Umbilical cord (tissue), 2 donors: ENCODE results near the gene PDXK. TPM values are rescaled to one million over a fixed set of nuclear protein-coding genes. Genes with fewer than 3 reads are reported as not detected.
A peak's percentile ranks its signal among the peaks of the same experiment; 100 is the strongest.

Source experiments
- DNase-seq: peaks from one replicate; pipeline ENCODE4 v3.0.0-alpha.2; 2015; ENCODE audit warnings: low spot score
- total RNA-seq: library from RNA; depleted of rRNA; stranded (reverse); fragments of >200 nt; gene quantifications from one replicate; pipeline ENCODE4 v1.2.3, GENCODE V29; 2014; ENCODE audit warnings: low replicate concordance; ENCODE audit not compliant: insufficient read depth

The PDXK gene
- total RNA-seq, 1 donor from 2014 or later = 34.2 TPM

DNA sequence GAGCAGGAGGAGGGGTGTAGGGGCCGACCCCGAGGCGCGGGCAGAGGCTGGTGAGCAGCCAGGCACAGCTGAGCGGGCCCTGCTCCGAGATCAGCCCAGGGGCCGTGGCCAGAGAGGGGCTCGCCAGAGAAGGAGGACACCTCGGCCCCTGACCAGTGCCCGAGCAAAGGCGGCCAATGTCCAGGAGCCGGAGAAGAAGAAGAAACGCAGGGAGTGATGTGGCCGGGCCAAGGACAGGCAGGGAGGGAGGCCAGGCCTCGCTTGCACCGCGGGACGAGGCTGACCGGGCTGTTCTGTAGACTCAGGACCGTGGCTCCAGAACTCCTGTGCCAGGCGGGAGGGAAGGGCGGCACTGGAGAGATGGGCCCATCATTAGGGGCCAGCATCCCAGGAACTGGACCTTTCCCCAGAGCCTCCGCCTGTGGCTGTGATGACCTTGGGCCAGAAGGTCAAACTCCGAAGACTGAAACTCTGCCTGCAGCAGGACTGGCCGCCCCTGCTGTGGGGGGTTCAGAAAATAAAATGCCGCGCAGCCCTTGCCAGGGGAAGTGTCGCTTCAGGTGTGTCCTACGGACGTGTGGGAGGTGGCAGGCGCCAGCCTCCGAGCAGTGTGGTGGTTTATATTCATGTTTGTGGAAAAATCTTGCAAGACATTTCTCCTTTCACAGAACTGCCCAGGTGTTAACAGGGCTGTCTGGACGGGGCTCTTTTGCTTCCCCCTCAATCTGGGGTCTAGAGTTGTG is 84.8 kb downstream of the PDXK start:
- no peak for DNase-seq

DNA sequence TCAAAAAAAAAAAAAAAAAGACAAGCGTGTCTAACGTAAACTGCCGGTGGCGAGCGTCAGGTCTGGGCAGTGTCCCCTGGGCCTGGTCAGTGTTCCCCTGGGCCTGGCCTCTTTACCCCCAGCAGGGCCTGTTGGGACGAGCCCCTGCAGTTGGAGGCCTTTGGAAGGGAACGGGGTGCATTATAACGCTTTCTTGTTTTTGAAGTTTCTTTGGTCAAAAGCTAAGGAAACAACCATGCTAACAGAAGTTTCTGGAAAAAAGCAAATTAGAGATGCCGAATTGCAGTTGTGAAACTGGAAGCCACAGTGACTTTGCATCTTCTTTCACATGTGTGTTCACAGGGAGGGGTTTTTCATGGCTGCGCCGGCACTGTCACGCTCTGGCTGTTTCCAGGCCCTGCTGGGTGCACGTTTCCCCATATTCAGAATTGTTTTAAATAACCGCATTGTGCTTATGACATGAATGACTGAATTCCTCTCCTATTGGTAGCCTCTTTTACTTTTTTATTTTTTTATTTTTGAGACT is 86.4 kb downstream of the PDXK start:
- DNase-seq = no peak

DNA sequence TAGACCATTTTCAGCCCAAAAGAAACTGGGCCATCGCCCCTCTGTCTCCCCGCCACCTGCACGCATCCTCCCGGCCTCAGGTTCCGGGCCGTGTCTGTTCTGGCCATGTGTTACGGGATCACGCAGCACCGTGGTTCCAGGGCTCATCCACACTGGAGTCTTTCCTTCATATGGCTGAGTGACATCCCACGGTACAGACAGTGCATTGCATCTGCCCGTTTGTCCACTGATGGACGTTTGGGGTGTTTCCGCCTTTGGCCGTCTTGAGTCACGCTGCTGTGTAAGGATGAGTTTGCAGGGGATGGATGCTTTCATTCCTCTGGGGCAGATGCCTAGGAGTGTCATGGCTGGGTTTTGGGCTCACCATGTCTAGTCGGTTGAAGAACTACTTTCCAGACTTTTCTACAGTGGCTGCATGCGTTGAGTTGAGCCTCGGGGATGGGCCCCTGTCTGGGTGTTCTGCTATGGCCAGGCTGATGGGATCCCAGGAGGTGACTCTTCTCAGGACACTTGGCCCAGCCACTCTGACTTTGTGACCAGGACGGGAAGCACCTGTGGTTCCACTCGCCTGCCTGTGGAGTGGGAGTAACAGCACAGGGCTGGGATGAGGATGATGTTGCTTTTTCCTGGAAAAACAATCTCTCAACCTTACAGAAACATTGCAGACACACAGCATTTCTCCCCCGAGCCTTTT is 87.2 kb downstream of the PDXK start:
- no peak for DNase-seq

DNA sequence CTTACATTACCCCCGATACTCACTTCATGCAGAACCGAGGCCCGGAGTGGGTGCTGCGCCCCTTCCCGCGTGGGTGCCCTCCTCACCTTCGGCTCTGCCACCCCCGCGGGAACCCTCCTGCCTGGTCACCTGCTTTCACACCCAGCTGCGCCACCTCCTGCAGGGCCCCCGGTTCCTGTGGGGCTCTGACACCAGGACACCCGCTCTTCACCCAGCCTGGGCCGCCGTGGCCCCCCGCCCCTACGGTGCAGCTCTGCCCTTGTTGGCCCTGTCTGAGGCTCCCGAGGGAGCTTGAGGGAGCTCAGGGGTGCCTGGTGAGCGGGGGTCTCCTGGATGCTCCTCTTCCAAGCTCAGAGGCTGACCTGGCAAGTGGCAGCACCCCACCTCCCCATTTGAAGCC is 89.4 kb downstream of the PDXK start:
- DNase-seq = no peak

DNA sequence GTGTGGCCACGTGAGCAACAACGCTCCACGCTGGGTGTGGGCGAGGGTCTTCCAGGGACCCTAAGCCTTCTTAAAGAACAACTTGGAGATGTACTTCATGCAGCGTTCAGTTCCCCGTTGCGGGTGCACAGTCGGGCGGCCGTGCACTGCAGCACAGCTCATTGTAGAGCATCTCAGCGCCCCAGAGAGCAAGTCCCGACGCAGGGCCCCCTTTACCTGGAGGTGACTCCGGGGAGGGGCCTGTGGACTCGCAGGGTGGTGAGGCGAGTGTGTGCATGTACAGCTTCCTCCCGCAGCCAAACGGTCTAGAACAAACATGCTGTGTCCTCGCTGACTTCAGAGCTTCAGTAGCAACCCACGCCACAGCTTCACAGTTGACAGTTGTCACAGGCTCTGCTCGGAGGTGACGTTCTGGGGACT is 89.9 kb downstream of the PDXK start:
- DNase-seq = peak; percentile 35

DNA sequence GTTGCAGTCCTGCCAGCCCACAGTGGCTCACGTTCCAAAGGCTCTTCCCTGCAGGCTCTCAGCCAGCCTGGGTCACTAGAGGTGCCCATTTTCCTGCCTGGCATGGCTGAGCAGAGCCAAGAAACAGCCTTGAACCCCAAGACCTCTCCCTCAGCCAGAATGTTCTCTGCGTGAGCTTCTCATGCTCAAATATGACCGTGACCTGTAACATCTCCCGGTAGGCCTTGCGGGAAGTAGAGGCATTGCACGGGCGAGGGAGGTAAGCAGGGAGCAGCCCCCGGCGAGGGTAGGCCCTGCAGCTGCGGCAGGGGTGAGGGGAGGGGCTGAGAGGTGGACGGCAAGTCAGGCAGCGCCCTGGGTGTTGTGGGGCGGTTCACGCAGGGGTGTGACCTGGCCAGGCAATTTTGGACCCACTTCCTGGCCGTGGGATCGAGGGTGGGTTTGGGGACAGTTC is 90.4 kb downstream of the PDXK start:
- no peak for DNase-seq

DNA sequence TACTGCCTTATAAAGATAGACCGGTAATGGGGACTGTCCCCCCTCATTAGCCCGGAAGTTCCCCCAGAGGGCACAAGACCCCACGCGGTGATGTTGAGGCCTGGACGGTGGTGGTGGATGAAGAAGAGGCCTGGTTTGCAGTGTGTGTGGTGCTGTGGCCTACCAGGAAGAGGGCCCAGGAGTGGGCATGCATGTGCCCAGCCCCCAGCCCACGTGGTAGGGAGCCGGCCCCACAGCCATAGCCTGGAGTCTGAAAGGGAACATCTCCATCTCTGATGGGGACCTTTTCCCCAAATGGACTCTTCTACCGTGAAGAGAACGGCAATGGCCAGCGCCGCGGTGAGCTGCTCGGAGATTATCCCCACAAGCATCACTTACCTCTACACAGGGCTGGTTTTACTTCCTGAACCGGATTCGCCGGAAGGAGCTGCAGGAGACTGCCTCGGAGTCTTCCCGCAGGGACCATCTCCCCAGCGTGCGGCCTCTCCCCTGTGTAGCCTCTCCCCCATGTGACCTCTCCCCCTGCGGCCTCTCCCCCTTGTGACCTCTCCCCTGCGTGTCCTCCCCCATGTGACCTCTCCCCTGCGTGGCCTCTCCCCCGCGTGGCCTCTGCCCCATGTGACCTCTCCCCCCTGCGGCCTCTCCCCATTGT is 91.0 kb downstream of the PDXK start:
- no peak for DNase-seq

DNA sequence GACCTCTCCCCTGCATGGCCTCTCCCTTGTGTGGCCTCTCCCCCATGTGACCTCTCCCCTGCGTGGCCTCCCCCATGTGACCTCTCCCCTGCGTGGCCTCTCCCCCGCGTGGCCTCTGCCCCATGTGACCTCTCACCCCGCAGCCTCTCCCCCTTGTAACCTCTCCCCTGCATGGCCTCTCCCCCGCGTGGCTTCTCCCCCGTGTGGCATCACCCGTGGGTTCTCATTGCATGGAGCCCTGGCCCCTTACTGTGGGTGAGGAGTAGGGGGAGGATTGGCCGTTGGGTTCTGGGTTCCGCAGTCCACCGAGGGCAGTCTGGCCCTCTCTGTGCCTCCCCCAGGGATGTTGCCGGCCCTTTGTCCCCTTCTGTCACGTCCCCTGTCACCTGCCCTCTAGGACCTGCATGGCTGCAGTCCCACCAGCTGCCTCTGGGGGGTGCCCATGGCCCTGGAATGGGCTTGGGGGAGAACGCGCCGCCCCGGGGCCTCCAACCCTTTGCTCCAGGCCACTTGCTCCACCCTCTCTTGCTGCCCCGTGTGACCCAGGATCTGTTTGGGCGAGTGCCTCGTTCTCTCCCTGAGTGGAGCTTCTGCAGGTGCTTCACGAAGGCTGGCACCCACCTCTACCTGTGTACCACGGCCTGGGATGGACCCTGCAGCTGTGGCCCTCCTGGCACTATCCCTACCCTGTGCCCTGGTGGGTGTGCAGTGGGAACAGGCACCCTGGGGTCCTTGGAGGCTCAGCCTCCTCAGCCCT is 91.8 kb downstream of the PDXK start:
- DNase-seq = peak; percentile 63

DNA sequence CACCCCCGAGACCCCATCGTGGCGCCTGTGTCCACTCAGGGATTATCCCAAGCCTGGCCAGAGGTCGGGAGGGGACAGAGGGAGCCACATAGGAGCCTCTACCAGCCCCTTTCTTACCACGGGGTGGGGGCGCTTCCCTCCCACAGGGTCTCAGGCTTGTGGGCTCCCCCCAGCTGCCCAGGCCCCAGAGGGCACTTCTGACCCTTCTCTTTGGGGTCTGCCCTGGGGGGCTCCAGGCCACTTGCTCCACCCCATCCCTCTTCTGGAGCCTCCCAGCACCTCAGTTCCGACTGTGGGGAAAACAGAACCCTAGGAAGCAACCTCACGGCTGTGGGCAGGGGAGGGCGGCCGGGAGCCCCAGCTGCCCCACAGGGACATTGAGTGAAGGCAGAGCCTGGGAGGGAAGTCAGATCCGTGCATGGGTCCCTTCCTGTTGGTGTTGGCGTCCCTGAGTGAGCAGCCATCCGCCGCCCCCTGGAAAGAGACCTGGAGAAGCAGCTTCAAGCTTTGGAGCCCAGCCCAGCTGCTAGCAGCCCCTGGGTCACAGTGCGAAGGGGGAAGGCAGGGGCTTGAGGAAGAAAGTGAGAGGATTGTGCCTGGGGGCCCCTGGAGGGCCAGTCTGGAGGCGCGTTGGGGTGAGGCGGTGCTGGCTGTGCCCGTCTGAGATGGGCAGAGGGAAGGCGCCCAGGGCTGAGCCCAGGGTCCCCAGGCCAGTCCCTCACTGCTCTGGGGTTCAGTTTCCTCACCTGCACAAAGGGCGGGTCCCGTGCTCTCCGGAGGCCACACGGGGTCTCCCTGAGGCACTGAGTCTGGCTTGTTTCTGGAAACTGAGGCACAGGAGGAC is 92.6 kb downstream of the PDXK start:
- DNase-seq = no peak

Other genes with a start within 250 kb of the PDXK start
- 11.8 TPM for gene HSF2BP, start 59.6 kb upstream of the PDXK start, total RNA-seq
- gene RRP1B, start 59.6 kb upstream of the PDXK start, total RNA-seq = 16.1 TPM
- 7.7 TPM for gene CSTB, start 57.2 kb downstream of the PDXK start, total RNA-seq
- 12.3 TPM for gene RRP1, start 70.4 kb downstream of the PDXK start, total RNA-seq
- gene AGPAT3, start 146.1 kb downstream of the PDXK start, total RNA-seq = 33.9 TPM